ENCODE data around the gene COPG1. TPM values are rescaled to one million over a fixed set of nuclear protein-coding genes. Genes with fewer than 3 reads are reported as not detected.

Gene COPG1
- total and polyA plus RNA-seq, 2 of the 13 experiments (the other 11 are each of a cell fraction or from before 2014, with no cell fraction given) = 98.6 to 166 TPM

- 0 out of 2 replicates have a peak, but pooled peaks have one; percentile 13 for TF ChIP-seq SOX13 (IDR thresholded peaks at IDR 0.05)
- no peak for TF ChIP-seq SOX13 (CRISPR knock-in tag; conservative IDR thresholded peaks at IDR 0.05 in 1 of 2, IDR thresholded peaks at IDR 0.05 in 1 of 2)
- TF ChIP-seq, protein P1, sequence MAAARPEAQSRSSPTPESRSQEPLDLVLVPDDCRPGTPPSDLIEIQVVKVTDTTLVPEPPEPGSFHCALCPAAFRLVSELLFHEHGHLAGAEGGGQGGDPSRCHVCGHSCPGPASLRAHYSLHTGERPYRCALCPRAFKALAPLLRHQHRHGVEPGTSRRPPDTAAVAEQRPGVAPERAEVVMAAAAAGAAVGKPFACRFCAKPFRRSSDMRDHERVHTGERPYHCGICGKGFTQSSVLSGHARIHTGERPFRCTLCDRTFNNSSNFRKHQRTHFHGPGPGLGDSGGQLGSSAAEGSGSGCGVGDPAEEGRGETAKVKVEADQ (CRISPR knock-in tag; IDR thresholded peaks at IDR 0.05; ENCODE audit: borderline replicate concordance) = peak; percentile 82
- no peak for TF ChIP-seq TRIM24 (CRISPR knock-in tag; IDR thresholded peaks at IDR 0.05)
- TF ChIP-seq ZNF225 (CRISPR knock-in tag; IDR thresholded peaks at IDR 0.05) = no peak
- TF ChIP-seq KLF15 (CRISPR knock-in tag; IDR thresholded peaks at IDR 0.05; ENCODE audit: borderline replicate concordance) = 0 out of 2 replicates have a peak, but pooled peaks have one; percentile 25
- TF ChIP-seq, protein P2, sequence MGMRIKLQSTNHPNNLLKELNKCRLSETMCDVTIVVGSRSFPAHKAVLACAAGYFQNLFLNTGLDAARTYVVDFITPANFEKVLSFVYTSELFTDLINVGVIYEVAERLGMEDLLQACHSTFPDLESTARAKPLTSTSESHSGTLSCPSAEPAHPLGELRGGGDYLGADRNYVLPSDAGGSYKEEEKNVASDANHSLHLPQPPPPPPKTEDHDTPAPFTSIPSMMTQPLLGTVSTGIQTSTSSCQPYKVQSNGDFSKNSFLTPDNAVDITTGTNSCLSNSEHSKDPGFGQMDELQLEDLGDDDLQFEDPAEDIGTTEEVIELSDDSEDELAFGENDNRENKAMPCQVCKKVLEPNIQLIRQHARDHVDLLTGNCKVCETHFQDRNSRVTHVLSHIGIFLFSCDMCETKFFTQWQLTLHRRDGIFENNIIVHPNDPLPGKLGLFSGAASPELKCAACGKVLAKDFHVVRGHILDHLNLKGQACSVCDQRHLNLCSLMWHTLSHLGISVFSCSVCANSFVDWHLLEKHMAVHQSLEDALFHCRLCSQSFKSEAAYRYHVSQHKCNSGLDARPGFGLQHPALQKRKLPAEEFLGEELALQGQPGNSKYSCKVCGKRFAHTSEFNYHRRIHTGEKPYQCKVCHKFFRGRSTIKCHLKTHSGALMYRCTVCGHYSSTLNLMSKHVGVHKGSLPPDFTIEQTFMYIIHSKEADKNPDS (CRISPR knock-in tag; IDR thresholded peaks at IDR 0.05) = peak; percentile 79; the same call in 1 of the 2 replicates
- TF ChIP-seq ZNF589 (CRISPR knock-in tag; conservative IDR thresholded peaks at IDR 0.05) = peak; percentile 52; the same call in 1 of the 2 replicates
- no peak for TF ChIP-seq ZNF251 (CRISPR knock-in tag; IDR thresholded peaks at IDR 0.05)
- no peak for TF ChIP-seq ZBTB14 (CRISPR knock-in tag; IDR thresholded peaks at IDR 0.05)
- no peak; the same call in 1 of the 2 replicates for TF ChIP-seq HCFC1 (IDR thresholded peaks at IDR 0.05; ENCODE audit: low read depth, low read length)
- TF ChIP-seq ZBTB7A (CRISPR knock-in tag; IDR thresholded peaks at IDR 0.05) = 0 out of 2 replicates have a peak, but pooled peaks have one; percentile 3
- TF ChIP-seq MTA1 (CRISPR knock-in tag; IDR thresholded peaks at IDR 0.05; ENCODE audit: borderline replicate concordance) = 0 out of 2 replicates have a peak, but pooled peaks have one; percentile 40
- no peak for TF ChIP-seq ZNF567 (CRISPR knock-in tag; IDR thresholded peaks at IDR 0.05; ENCODE audit: borderline replicate concordance)
- TF ChIP-seq U2AF2 (IDR thresholded peaks at IDR 0.05; ENCODE audit: low read depth, low read length) = no peak
- peak; percentile 82; the same call in 1 of the 2 replicates for TF ChIP-seq ZNF552 (CRISPR knock-in tag; IDR thresholded peaks at IDR 0.05; ENCODE audit: borderline replicate concordance)
- TF ChIP-seq CHD2 (IDR thresholded peaks at IDR 0.05; ENCODE audit: low read depth, low read length) = no peak
- peak; percentile 90; the same call in 1 of the 2 replicates for TF ChIP-seq ZNF580 (CRISPR knock-in tag; IDR thresholded peaks at IDR 0.05; ENCODE audit: borderline replicate concordance, low read depth)
- TF ChIP-seq TP53 (CRISPR knock-in tag; conservative IDR thresholded peaks at IDR 0.05) = no peak
- no peak for TF ChIP-seq ZNF672 (CRISPR knock-in tag; IDR thresholded peaks at IDR 0.05)
- 0 out of 2 replicates have a peak, but pooled peaks have one; percentile 6 for TF ChIP-seq DNMT3B (CRISPR knock-in tag; conservative IDR thresholded peaks at IDR 0.05)
- TF ChIP-seq ZNF10 (CRISPR knock-in tag; IDR thresholded peaks at IDR 0.05; ENCODE audit: borderline replicate concordance, low read depth) = no peak
- TF ChIP-seq, protein P3, sequence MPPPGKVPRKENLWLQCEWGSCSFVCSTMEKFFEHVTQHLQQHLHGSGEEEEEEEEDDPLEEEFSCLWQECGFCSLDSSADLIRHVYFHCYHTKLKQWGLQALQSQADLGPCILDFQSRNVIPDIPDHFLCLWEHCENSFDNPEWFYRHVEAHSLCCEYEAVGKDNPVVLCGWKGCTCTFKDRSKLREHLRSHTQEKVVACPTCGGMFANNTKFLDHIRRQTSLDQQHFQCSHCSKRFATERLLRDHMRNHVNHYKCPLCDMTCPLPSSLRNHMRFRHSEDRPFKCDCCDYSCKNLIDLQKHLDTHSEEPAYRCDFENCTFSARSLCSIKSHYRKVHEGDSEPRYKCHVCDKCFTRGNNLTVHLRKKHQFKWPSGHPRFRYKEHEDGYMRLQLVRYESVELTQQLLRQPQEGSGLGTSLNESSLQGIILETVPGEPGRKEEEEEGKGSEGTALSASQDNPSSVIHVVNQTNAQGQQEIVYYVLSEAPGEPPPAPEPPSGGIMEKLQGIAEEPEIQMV (CRISPR knock-in tag; IDR thresholded peaks at IDR 0.05; ENCODE audit: low read depth) = no peak; the same call in none of the 2 replicates
- TF ChIP-seq TBL1XR1 (IDR thresholded peaks at IDR 0.05; ENCODE audit: borderline replicate concordance, low read length, partially characterized antibody) = no peak
Measured at GRCh38 chr3:129249284-129250065, at the start of gene COPG1 (continued).
